Pancreas (tissue), 10 donors: ENCODE measurements around the gene NRGN. TPM values are rescaled to one million over a fixed set of nuclear protein-coding genes. Genes with fewer than 3 reads are reported as not detected.

Experiments used
- ATAC-seq, 4 donors: fragments of 200-7000 bp; cut with Tn5 transposase; one replicate each; pipeline versions ENCODE4 v1.8.0 to v1.9.1; 2020; ENCODE audit warnings: mild to moderate bottlenecking in 4 of 4, moderate library complexity in 4 of 4
- DNase-seq, 6 donors: peaks; one replicate each; pipeline ENCODE4 v3.0.0-alpha.2; 2020
- FAIRE-seq: peaks from 2 replicates; lab custom pipeline; 2012; peaks lifted over from hg19 to GRCh38; lab: Jason Lieb, UNC
- H3K27ac ChIP-seq, 4 donors: fragments of 200-600 bp; sonication (generic); 1 replicate in 3 of 4; 2 replicates in 1 of 4; pipeline versions ENCODE4 v1.5.0 to v1.8.0; 2020
- H3K27me3 ChIP-seq, 4 donors: fragments of 200-600 bp; one replicate each; pipeline ENCODE4 v1.8.0; 2021
- H3K36me3 ChIP-seq, 3 donors: fragments of 200-600 bp; sonication (generic) in 1 of 3; one replicate each; pipeline versions ENCODE4 v1.5.0 to v1.8.0; 2020 to 2021
- H3K4me1 ChIP-seq, 3 donors: fragments of 200-600 bp; one replicate each; pipeline ENCODE4 v1.8.0; 2021
- H3K4me3 ChIP-seq, 4 donors: fragments of 200-600 bp; sonication (generic) in 2 of 4; one replicate each; pipeline versions ENCODE4 v1.5.0 to v1.8.0; 2020 to 2021
- H3K9me3 ChIP-seq, 4 donors: fragments of 200-600 bp; one replicate each; pipeline ENCODE4 v1.8.0; 2021
- WGBS, 2 donors: extraction: QIAGEN DNeasy Blood & Tissue Kit; methylation state at CpG; one replicate each; pipeline ENCODE4 v1.1.7; 2013; 5-methylcytosine and 5-hydroxymethylcytosine counted together
- intact Hi-C, 3 donors: fragments of 100-400 bp; cut with DNase I; formaldehyde crosslinking; loops; one replicate each; pipeline versions ENCODE4 v1.11.1 to v1.14.2; 2022
- polyA plus RNA-seq, 2 donors: library from polyadenylated mRNA; stranded (reverse); fragments of 200-250 nt; gene quantifications; one replicate each; pipeline ENCODE4 v1.2.3, GENCODE V29; 2013
- total RNA-seq, 6 donors: library from RNA; stranded (reverse); fragmentation: NEBNext Ultra II Directional in 4 of 6; extraction: Animal tissue kit (Norgen Biotek cat#: 25700) in 4 of 6; gene quantifications; one replicate each; pipeline versions ENCODE4 v1.2.1 to v1.2.4, GENCODE V29; 2021 to 2023
- TF ChIP-seq, protein P1 (sequence below), 4 donors: fragments of 200-600 bp; sonication (generic) in 3 of 4; IDR thresholded peaks; one replicate each; pipeline versions ENCODE4 v1.5.0 to v1.8.0; 2021; ENCODE audit warnings: antibody characterized with exemption in 4 of 4
- donor health status: healthy with polysubstance abuse.
- donor health status: DM: no; HTN: no; CAD: no; lungs with moderate emphysema.
- donor health status: DM: no; HTN: no; CAD: no.
- donor health status: control.
- donor health status: control.
- donor health status: Bipolar disorder and iron deficiency.
- donor health status: DM: yes; HTN: yes; CAD: no.
- donor health status: DM: no; HTN: no; CAD: no.
- donor health status: DM: no; HTN: no; CAD: no.
- donor health status: DM: yes; HTN: yes; CAD: no.

Gene NRGN
- total and polyA plus RNA-seq, 8 donors = 0.24 to 3.7 (median 1.5) TPM; not detected in 1

GRCh38 chr11:124743050-124743449 lies 3.3 kb downstream of the NRGN start:
- 76 to 78% methylated on average over 6 of the region's 6 CpGs for WGBS, 2 donors
- H3K4me1 ChIP-seq = peaks cover 0 to 14% (median 0%) of the 10 kb centered on the region in 3 donors
- no peak overlapping the region for H3K27ac ChIP-seq

DNA sequence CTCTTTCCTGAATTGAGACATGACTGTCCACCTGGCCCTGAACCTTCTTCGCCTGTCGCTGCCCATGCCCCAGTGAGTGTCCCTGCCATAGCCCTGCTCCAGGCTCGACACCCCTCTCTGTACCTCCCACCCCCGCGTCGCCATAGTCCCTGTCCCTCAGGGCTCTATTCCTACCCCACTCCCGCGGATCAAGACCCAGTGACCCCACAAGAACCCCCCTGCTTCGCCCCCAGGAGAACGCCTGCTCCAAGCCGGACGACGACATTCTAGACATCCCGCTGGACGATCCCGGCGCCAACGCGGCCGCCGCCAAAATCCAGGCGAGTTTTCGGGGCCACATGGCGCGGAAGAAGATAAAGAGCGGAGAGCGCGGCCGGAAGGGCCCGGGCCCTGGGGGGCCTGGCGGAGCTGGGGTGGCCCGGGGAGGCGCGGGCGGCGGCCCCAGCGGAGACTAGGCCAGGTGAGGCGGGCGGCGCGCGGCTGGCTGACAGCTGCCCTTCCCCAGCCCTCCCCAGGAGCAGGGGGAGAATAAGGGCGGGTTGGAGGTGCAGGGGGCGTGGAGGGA lies 5.6 kb downstream of the NRGN start:
- Histone ChIP-seq H3K4me1 (peaks cover 0 to 5% (median 0%) of the 10 kb centered on the region in 3 donors), H3K4me3 (peak overlapping the region in 2 of 4 donors; percentile 53 to 62)
- 19 to 20% methylated on average over 33 to 44 of the region's 44 CpGs for WGBS, 2 donors

More at GRCh38 chr11:124743050-124743449, 3.3 kb downstream of the NRGN start:
- TF ChIP-seq, protein P1, sequence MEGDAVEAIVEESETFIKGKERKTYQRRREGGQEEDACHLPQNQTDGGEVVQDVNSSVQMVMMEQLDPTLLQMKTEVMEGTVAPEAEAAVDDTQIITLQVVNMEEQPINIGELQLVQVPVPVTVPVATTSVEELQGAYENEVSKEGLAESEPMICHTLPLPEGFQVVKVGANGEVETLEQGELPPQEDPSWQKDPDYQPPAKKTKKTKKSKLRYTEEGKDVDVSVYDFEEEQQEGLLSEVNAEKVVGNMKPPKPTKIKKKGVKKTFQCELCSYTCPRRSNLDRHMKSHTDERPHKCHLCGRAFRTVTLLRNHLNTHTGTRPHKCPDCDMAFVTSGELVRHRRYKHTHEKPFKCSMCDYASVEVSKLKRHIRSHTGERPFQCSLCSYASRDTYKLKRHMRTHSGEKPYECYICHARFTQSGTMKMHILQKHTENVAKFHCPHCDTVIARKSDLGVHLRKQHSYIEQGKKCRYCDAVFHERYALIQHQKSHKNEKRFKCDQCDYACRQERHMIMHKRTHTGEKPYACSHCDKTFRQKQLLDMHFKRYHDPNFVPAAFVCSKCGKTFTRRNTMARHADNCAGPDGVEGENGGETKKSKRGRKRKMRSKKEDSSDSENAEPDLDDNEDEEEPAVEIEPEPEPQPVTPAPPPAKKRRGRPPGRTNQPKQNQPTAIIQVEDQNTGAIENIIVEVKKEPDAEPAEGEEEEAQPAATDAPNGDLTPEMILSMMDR (IDR thresholded peaks at IDR 0.05) = no peak
- ATAC-seq (no peak), FAIRE-seq (no peak), DNase-seq (no peak)
- Histone ChIP-seq H3K9me3 (no peaks in the 10 kb centered on the region), H3K4me3 (no peak overlapping the region), H3K27me3 (peaks cover 0 to 9% (median 0%) of the 10 kb centered on the region in 4 donors), H3K36me3 (no peaks in the 10 kb centered on the region)
- intact Hi-C loops = loop anchor here in 1 of 3 donors (10.0 kb wide), 1 partner anchor 68 kb away; the partner anchor contains the start of genes SIAE and SPA17

DNA sequence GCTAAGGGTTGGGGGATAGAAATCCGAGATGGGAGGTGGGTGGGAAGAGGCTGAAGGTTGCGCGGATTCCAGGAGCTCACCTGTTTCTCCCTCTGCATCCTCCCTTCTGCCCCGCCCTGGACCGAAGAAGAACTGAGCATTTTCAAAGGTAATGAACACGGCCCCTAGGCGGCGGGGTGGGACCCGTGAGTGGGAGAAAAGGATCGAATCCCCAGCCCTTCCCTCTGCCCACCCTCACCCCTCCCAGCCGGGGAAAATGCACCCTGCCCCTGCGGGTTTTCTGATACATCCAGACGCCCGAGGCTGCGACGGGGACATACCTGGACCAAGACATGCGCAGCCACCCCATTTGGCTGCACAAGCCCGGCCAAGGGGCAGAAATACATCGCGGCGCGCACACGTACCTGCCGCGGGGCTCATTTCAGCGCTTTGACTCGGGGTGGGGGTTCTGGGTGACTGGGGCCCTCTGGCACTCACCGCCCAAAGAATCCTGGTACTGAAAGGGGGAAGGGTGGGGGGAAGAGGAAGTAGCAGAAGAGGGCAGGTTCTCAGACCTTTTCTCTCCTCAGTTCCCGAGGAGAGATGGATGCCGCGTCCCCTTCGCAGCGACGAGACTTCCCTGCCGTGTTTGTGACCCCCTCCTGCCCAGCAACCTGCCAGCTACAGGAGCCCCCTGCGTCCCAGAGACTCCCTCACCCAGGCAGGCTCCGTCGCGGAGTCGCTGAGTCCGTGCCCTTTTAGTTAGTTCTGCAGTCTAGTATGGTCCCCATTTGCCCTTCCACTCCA lies 6.3 kb downstream of the NRGN start:
- H3K27me3 ChIP-seq = peaks cover 0 to 7% (median 0%) of the 10 kb centered on the region in 4 donors
- WGBS, 2 donors = 5 to 6% methylated on average over 36 to 41 of the region's 41 CpGs
- H3K4me3 ChIP-seq = peak overlapping the region; percentile 24 to 62 (median 42)
- H3K36me3 ChIP-seq = no peaks in the 10 kb centered on the region
- TF ChIP-seq, protein P1 (IDR thresholded peaks at IDR 0.05) = peak in 2 of 4 donors; percentile 10 to 23
- ATAC-seq = peak; percentile 38 to 62 (median 58)
- H3K4me1 ChIP-seq = no peaks in the 10 kb centered on the region
- no peak for FAIRE-seq
- H3K9me3 ChIP-seq = no peaks in the 10 kb centered on the region
- peak in 5 of 6 donors; percentile 17 to 76 (median 49) for DNase-seq
- H3K27ac ChIP-seq = peak overlapping the region; percentile 15 to 82 (median 50)
- intact Hi-C loops = loop anchor here in 1 of 3 donors (10.0 kb wide), 1 partner anchor 71 kb away; the partner anchor contains the start of genes SIAE and SPA17

More for the DNA sequence above, 5.6 kb downstream of the NRGN start:
- ATAC-seq (peak in 1 of 4 donors; percentile 3), DNase-seq (peak in 2 of 6 donors; percentile 23 to 56), FAIRE-seq (no peak)
- intact Hi-C loops = loop anchor here in 1 of 3 donors (10.0 kb wide), 1 partner anchor 71 kb away; the partner anchor contains the start of genes SIAE and SPA17
- no peaks in the 10 kb centered on the region for H3K9me3 ChIP-seq
- no peaks in the 10 kb centered on the region for H3K36me3 ChIP-seq
- peaks cover 0 to 9% (median 0%) of the 10 kb centered on the region in 4 donors for H3K27me3 ChIP-seq
- H3K27ac ChIP-seq = no peak overlapping the region
- TF ChIP-seq, protein P1 (IDR thresholded peaks at IDR 0.05) = no peak

GRCh38 chr11:124746621-124747243 lies 7.0 kb downstream of the NRGN start:
- intact Hi-C loops = loop anchor here in 1 of 3 donors (10.0 kb wide), 1 partner anchor 72 kb away; the partner anchor contains the start of genes SIAE and SPA17
- 4 to 5% methylated on average over 37 of the region's 37 CpGs for WGBS, 2 donors
- FAIRE-seq (no peak), DNase-seq (peak; percentile 80 to 92 (median 88)), ATAC-seq (peak; percentile 90 to 94 (median 93))
- Histone ChIP-seq H3K4me1 (no peaks in the 10 kb centered on the region), H3K9me3 (no peaks in the 10 kb centered on the region), H3K4me3 (peak overlapping the region; percentile 24 to 62 (median 42)), H3K27ac (peak overlapping the region; percentile 15 to 82 (median 50)), H3K27me3 (peaks cover 0 to under 1% (median 0%) of the 10 kb centered on the region in 4 donors), H3K36me3 (no peaks in the 10 kb centered on the region)
- TF ChIP-seq, protein P1 (IDR thresholded peaks at IDR 0.05) = peak in 1 of 4 donors; percentile 14
